GM18858 (cell line): Measurements from ENCODE around the gene VWC2.

ENCODE experiments used
- ATAC-seq: cut with Tn5 transposase; IDR thresholded peaks from one replicate; pipeline ENCODE4 v1.9.1; 2021; ENCODE audit not compliant: unreplicated experiment

The VWC2 gene

GRCh38 chr7:49773218-49773935 lies at the start of gene VWC2:
VWC2 (plus strand) TSS chr7:49773638; CDS start chr7:49775436, 1,798 bp downstream.
- no peak for ATAC-seq

GRCh38 chr7:49724071-49724470 lies 49.4 kb upstream of the VWC2 start:
- no peak for ATAC-seq

- no peak for ATAC-seq
Measured at GRCh38 chr7:49731836-49732235, 41.6 kb upstream of the VWC2 start.

GRCh38 chr7:49762666-49763065 lies 10.8 kb upstream of the VWC2 start:
- no peak for ATAC-seq

GRCh38 chr7:49763791-49764190 lies 9.6 kb upstream of the VWC2 start:
- ATAC-seq = no peak

- ATAC-seq = peak; percentile 89
Measured at GRCh38 chr7:49766966-49767365, 6.5 kb upstream of the VWC2 start.

GRCh38 chr7:49767719-49768118 lies 5.7 kb upstream of the VWC2 start:
- no peak for ATAC-seq

- ATAC-seq = no peak
Measured at GRCh38 chr7:49768254-49768653, 5.2 kb upstream of the VWC2 start.

GRCh38 chr7:49768835-49769234 lies 4.6 kb upstream of the VWC2 start:
- no peak for ATAC-seq

GRCh38 chr7:49769285-49769857 lies 4.1 kb upstream of the VWC2 start:
- ATAC-seq = no peak

- ATAC-seq = no peak
Measured at GRCh38 chr7:49770838-49771237, 2.6 kb upstream of the VWC2 start.

GRCh38 chr7:49771427-49772176 lies 1.8 kb upstream of the VWC2 start:
- peak; percentile 30 for ATAC-seq

GRCh38 chr7:49772916-49773217 lies 571 bp upstream of the VWC2 start:
- no peak for ATAC-seq

GRCh38 chr7:49773936-49774458 lies 559 bp downstream of the VWC2 start:
- ATAC-seq = no peak

GRCh38 chr7:49774459-49775064 lies 1.1 kb downstream of the VWC2 start:
- ATAC-seq = no peak

- ATAC-seq = no peak
Measured at GRCh38 chr7:49775065-49775948, 1.9 kb downstream of the VWC2 start.

- ATAC-seq = no peak
Measured at GRCh38 chr7:49775949-49776443, 2.6 kb downstream of the VWC2 start.

GRCh38 chr7:49776994-49777393 lies 3.6 kb downstream of the VWC2 start:
- ATAC-seq = no peak

- peak; percentile 63 for ATAC-seq
Measured at GRCh38 chr7:49778731-49779270, 5.4 kb downstream of the VWC2 start.

- no peak for ATAC-seq
Measured at GRCh38 chr7:49780953-49781352, 7.5 kb downstream of the VWC2 start.
